Aorta (tissue), 5 donors: ENCODE data around the gene MSRB1. TPM values are rescaled to one million over a fixed set of nuclear protein-coding genes. Genes with fewer than 3 reads are reported as not detected.

ENCODE experiments used
- ATAC-seq: fragments of 200-7000 bp; cut with Tn5 transposase; one replicate; pipeline ENCODE4 v1.9.1; 2022; ENCODE audit warnings: moderate library complexity; ENCODE audit not compliant: low FRiP score
- DNase-seq, 2 donors: peaks; one replicate each; pipeline ENCODE4 v3.0.0-alpha.2; 2020
- H3K27ac ChIP-seq, 2 donors: one replicate each; pipeline ENCODE4 v1.5.1; 2013; ENCODE audit warnings: low read length in 2 of 2, mild to moderate bottlenecking in 2 of 2, moderate library complexity in 2 of 2, control low read depth in 1 of 2, inconsistent platforms in 1 of 2, low read depth in 1 of 2
- H3K27me3 ChIP-seq, 2 donors: one replicate each; pipeline ENCODE4 v1.6.1; 2013; ENCODE audit warnings: control low read depth in 1 of 2, low read length in 1 of 2, mild to moderate bottlenecking in 1 of 2, moderate library complexity in 1 of 2; ENCODE audit not compliant: insufficient read depth in 2 of 2, control insufficient read depth in 1 of 2
- H3K36me3 ChIP-seq, 2 donors: one replicate each; pipeline ENCODE4 v1.6.1; 2013; ENCODE audit warnings: control low read depth in 1 of 2, low read length in 1 of 2, mild to moderate bottlenecking in 1 of 2; ENCODE audit not compliant: insufficient read depth in 2 of 2, control insufficient read depth in 1 of 2
- H3K4me1 ChIP-seq, 2 donors: one replicate each; pipeline ENCODE4 v1.6.1; 2013; ENCODE audit warnings: low read length in 2 of 2, control low read depth in 1 of 2, mild to moderate bottlenecking in 1 of 2, moderate library complexity in 1 of 2; ENCODE audit not compliant: insufficient read depth in 2 of 2, control insufficient read depth in 1 of 2
- H3K4me3 ChIP-seq, 2 donors: one replicate each; pipeline ENCODE4 v1.5.1; 2013; ENCODE audit warnings: low read length in 2 of 2, control low read depth in 1 of 2, mild to moderate bottlenecking in 1 of 2
- H3K9me3 ChIP-seq: one replicate; pipeline ENCODE4 v1.6.1; 2013; ENCODE audit warnings: mild to moderate bottlenecking, low read length; ENCODE audit not compliant: control insufficient read depth
- WGBS, 2 donors: extraction: QIAGEN DNeasy Blood & Tissue Kit; methylation state at CpG; one replicate each; pipeline ENCODE4 v1.1.7; 2013; 5-methylcytosine and 5-hydroxymethylcytosine counted together
- intact Hi-C, 2 donors: fragments of 100-400 bp; cut with DNase I; formaldehyde crosslinking; loops; one replicate each; pipeline versions ENCODE4 v1.14.2 to v1.15.0; 2022
- polyA plus RNA-seq, 2 donors: library from polyadenylated mRNA; stranded (reverse); fragments of 200-250 nt; gene quantifications; one replicate each; pipeline ENCODE4 v1.2.3, GENCODE V29; 2013
- total RNA-seq, 2 donors: library from RNA; stranded (reverse); fragmentation: NEBNext Ultra II Directional; extraction: Animal tissue kit (Norgen Biotek cat#: 25700); gene quantifications; one replicate each; pipeline ENCODE4 v1.2.1, GENCODE V29; 2021
- donor health status: healthy with polysubstance abuse.
- donor health status: Bipolar disorder and iron deficiency.
- donor health status: DM: no; HTN: no; CAD: no.
- donor health status: DM: no; HTN: no; CAD: no.
- donor health status: DM: yes; HTN: yes; CAD: no.

MSRB1 gene
- total and polyA plus RNA-seq, 4 donors = 19.5 to 56.6 (median 43.6) TPM

- no peaks in the 10 kb centered on the region for H3K4me1 ChIP-seq
- no peak overlapping the region for H3K27ac ChIP-seq
- H3K9me3 ChIP-seq = no peaks in the 10 kb centered on the region
- H3K36me3 ChIP-seq = no peaks in the 10 kb centered on the region
- no peak overlapping the region for H3K4me3 ChIP-seq
- DNase-seq = peak in 1 of 2 donors; percentile 54
- ATAC-seq = no peak
- WGBS, 2 donors = 75% methylated on average over 18 of the region's 18 CpGs
- no peaks in the 10 kb centered on the region for H3K27me3 ChIP-seq
- intact Hi-C loops = no loop called here
Measured at GRCh38 chr16:1909561-1910231, 33.3 kb downstream of the MSRB1 start.

GRCh38 chr16:1908983-1909382, 34.0 kb downstream of the MSRB1 start:
- H3K4me3 ChIP-seq = no peak overlapping the region
- DNase-seq = peak in 1 of 2 donors; percentile 69
- H3K4me1 ChIP-seq = no peaks in the 10 kb centered on the region
- no peaks in the 10 kb centered on the region for H3K9me3 ChIP-seq
- no peaks in the 10 kb centered on the region for H3K27me3 ChIP-seq
- no peaks in the 10 kb centered on the region for H3K36me3 ChIP-seq
- WGBS, 2 donors = 52 to 64% methylated on average over 6 to 9 of the region's 9 CpGs
- no peak overlapping the region for H3K27ac ChIP-seq
- intact Hi-C loops = no loop called here
- no peak for ATAC-seq

GRCh38 chr16:1908184-1908583, 34.8 kb downstream of the MSRB1 start:
- WGBS, 2 donors = 50 to 58% methylated on average over 17 of the region's 17 CpGs
- H3K27ac ChIP-seq = no peak overlapping the region
- DNase-seq (peak in 1 of 2 donors; percentile 71), ATAC-seq (no peak)
- H3K9me3 ChIP-seq = no peaks in the 10 kb centered on the region
- intact Hi-C loops = no loop called here
- H3K4me1 ChIP-seq = no peaks in the 10 kb centered on the region
- no peak overlapping the region for H3K4me3 ChIP-seq
- H3K36me3 ChIP-seq = no peaks in the 10 kb centered on the region
- no peaks in the 10 kb centered on the region for H3K27me3 ChIP-seq

GRCh38 chr16:1907226-1907860, 35.7 kb downstream of the MSRB1 start:
- DNase-seq (peak in 1 of 2 donors; percentile 61), ATAC-seq (no peak)
- Histone ChIP-seq H3K27me3 (no peaks in the 10 kb centered on the region), H3K4me3 (no peak overlapping the region), H3K36me3 (no peaks in the 10 kb centered on the region), H3K9me3 (no peaks in the 10 kb centered on the region), H3K4me1 (no peaks in the 10 kb centered on the region), H3K27ac (no peak overlapping the region)
- 68 to 72% methylated on average over 14 to 17 of the region's 17 CpGs for WGBS, 2 donors
- intact Hi-C loops = no loop called here

- no peaks in the 10 kb centered on the region for H3K36me3 ChIP-seq
- no peaks in the 10 kb centered on the region for H3K4me1 ChIP-seq
- intact Hi-C loops = no loop called here
- ATAC-seq (no peak), DNase-seq (no peak)
- no peak overlapping the region for H3K4me3 ChIP-seq
- H3K27ac ChIP-seq = no peak overlapping the region
- H3K9me3 ChIP-seq = no peaks in the 10 kb centered on the region
- H3K27me3 ChIP-seq = no peaks in the 10 kb centered on the region
- WGBS, 2 donors = 73 to 74% methylated on average over 5 of the region's 5 CpGs
Measured at GRCh38 chr16:1906846-1907165, 36.2 kb downstream of the MSRB1 start.

- WGBS, 2 donors = 38 to 41% methylated on average over 30 to 31 of the region's 31 CpGs
- ATAC-seq = no peak
- no peaks in the 10 kb centered on the region for H3K27me3 ChIP-seq
Measured at GRCh38 chr16:1906055-1906845, 36.7 kb downstream of the MSRB1 start.

GRCh38 chr16:1903845-1904840, 38.9 kb downstream of the MSRB1 start:
- ATAC-seq (no peak), DNase-seq (peak in 1 of 2 donors; percentile 70)
- WGBS, 2 donors = 53 to 57% methylated on average over 22 of the region's 22 CpGs
- Histone ChIP-seq H3K36me3 (no peaks in the 10 kb centered on the region), H3K27ac (no peak overlapping the region), H3K4me3 (no peak overlapping the region), H3K27me3 (no peaks in the 10 kb centered on the region), H3K4me1 (no peaks in the 10 kb centered on the region), H3K9me3 (no peaks in the 10 kb centered on the region)
- intact Hi-C loops = no loop called here

More at GRCh38 chr16:1906055-1906845, 36.7 kb downstream of the MSRB1 start:
- H3K36me3 ChIP-seq = no peaks in the 10 kb centered on the region
- H3K27ac ChIP-seq = no peak overlapping the region
- no peaks in the 10 kb centered on the region for H3K4me1 ChIP-seq
- H3K4me3 ChIP-seq = no peak overlapping the region
- intact Hi-C loops = no loop called here
- H3K9me3 ChIP-seq = no peaks in the 10 kb centered on the region
- DNase-seq = peak in 1 of 2 donors; percentile 58

- H3K4me1 ChIP-seq = no peaks in the 10 kb centered on the region
- ATAC-seq (no peak), DNase-seq (peak in 1 of 2 donors; percentile 57)
- intact Hi-C loops = no loop called here
- no peak overlapping the region for H3K4me3 ChIP-seq
- H3K9me3 ChIP-seq = no peaks in the 10 kb centered on the region
- 41 to 47% methylated on average over 13 of the region's 13 CpGs for WGBS, 2 donors
- no peaks in the 10 kb centered on the region for H3K36me3 ChIP-seq
- no peak overlapping the region for H3K27ac ChIP-seq
- H3K27me3 ChIP-seq = no peaks in the 10 kb centered on the region
Measured at GRCh38 chr16:1903220-1903574, 39.8 kb downstream of the MSRB1 start.
